GM19395 (cell line): ENCODE data around the gene PPP6R2.

ENCODE experiments used
- ATAC-seq: cut with Tn5 transposase; IDR thresholded peaks from one replicate; pipeline ENCODE4 v1.9.1; 2021; ENCODE audit warnings: mild to moderate bottlenecking, moderate library complexity; ENCODE audit not compliant: unreplicated experiment

PPP6R2 gene

DNA sequence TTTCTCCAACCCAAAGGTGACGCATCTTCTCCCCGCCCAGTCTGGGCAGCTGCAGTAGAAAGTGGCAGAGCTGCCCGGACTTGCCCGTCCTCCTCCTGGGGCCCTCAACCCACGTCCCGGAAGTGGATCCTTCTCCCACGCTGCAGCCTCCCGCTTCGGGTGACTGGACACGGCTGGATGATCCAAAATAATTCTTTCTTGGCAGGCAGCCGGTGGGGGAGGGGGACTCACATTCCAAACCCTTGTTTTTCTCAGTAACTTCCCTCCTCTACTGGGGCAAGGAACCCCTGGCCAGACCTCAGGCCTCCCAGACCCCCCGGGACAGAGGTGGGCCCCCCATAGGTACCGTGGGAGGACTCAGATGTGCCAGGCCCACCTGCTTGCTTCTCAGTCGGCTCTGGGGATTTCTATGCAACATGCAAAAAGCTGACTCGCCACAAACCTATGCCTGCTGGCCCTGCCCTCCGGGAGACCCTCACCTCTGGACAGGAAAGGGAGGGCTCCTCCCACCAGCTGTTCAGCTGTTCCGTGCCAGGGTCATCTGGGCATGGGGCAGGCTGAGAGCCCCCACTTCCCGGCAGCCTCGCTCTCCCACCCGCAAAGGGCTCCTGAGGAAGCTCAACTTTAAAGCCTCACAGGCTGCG lies 37.1 kb upstream of the PPP6R2 start:
- no peak for ATAC-seq

DNA sequence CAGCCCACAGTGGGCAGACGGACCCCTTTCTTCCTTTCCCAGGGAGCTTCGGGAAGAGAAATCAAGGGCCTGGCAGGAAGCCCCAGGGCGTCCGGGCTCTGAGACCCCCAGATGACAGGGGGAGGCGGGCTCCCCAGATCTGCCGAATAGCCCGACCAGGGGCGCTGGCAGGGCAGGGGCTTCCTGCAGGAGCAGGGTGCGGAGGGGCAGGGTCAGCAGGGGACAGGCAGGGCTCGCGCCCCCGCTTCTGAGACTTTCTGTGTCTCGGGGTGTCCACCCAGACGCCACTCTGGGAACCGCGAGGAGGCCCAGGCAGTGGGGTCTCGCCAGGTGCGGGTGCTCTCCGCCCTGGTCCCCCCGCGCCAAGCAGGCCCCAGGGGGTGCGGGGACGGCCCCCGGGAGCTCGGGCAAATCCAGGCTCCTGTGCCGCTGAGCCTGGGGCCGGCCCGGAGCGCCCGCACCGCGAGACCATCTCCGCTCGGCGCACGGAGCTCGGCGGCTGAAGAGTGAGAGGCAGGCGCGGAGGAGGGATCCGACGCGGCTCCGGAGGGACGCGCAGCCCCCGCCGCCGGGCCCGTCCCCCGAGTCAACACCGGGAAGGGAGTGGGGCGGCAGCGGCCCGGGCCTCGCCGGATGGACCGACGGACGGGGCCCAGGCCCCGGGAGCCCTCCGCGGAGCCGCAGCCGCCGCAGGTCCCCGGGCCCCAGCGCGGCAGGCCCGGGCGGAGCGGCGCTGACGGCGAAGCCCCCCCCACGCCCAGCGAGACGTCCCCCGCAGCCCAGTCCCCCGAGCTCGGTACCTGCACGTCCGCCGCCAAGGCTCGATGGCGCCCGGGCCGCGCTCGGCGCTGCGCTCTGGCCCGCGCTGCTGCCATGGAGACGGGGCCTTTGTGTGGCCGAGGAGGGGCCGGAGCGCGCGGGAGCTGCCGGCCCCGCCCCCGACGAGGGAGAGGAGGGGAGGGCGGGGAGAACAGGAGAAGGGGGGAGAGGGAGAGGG lies 36.1 kb upstream of the PPP6R2 start, which contains the start of gene PLXNB2:
TSS of gene PLXNB2 (minus strand) at position 894 of the 997 bp plus-strand sequence. CDS start 17,062 bp downstream, outside the sequence.
- no peak for ATAC-seq

DNA sequence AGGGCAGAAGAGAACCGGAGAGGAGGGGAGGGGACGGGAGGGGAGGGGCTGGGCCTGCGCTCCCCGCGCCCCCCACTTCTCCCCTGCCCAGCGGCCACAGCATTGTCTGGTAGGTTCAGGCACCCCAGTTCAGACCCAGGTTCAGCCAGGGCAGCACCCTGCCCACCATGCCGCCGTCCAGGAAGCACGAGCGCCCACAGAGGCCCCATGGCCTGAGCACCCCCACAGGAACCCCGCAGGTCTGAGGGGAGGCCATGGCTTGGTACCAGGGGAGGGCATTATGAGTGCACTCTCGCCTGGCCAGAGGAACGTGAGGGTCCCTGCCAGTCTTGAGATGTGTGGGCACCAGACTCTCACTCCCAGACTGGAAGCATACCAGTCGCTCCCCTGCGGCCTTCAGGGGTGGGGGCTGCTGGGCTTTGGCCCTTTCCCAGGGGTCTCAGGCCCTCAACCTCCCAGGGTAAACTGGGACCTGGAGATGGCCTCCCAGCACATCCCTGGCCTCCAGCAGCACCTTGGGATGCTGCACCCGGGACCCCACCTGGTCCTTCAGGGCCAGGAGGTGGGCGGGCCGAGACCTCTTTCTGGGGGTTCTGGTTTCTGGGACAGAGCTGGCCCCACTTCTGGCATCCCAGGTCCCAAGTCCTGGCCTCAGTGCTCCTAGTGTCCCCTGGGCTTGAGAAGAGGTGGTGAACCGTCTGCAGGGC lies 35.1 kb upstream of the PPP6R2 start:
- no peak for ATAC-seq

DNA sequence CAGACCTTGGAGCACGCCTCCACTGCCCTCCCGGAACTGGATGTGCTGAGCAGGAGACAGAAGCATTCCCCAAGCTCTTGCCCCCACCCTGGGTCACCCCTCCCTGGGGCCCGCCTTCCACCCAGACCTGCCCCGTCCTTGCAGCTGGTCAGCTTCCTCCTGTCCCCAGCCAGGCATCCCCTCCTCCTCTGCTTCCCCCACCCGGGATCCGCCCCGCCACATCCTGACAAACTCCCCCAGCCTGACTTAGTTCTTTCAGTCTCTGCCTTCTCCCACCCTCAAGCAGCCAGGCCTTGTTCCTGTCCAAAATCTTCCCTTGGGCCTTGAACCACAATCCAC lies 34.6 kb upstream of the PPP6R2 start:
- ATAC-seq, result no peak

DNA sequence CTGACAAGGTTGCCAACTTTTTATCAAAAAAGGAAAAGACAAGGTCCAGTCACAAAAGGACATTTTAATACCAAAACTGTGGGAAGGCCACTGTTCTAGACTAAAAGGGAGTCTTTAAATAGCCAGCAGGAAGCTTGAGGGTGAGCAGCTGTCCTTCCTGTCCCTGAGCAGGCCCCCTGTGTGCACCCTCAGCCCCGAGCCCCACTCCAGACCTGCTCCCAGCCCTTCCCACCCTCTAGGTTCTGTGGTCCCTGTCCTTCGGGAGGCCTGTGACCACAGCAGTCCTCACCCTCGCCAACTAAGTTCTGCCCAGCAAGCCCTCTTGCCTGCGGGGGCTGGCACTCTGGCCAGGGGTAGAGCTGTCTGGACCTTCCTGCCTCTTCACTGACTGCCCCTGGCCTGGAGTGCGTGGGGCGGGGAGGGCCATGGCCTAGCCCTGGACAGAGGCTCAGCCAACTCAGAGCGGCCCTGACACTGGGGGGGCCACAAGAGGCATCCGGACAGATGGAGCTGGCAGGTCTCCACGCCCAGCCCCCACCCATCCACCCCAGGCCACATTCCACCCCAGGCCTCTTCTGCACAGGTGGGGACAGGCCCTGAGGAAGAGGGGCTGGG lies 34.0 kb upstream of the PPP6R2 start:
- no peak for ATAC-seq

DNA sequence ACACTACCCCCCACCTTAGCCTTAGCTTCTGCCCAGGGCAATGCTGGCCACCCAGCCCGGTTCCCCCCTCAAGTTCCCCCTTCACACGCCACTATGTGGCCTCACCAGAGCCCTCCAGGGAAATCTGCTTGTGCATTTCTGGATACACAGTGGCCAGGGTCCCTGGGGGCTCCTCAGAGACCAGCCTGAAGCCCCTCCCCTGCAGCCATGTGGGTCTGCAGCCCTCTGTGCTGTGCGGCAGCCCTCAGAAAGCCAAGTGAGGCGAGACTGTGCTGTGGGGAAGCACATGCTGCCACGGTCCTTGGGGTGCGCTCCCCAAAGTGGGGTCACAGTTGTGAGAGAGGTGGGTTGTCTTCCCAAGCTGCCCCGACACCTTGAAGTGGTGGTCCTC lies 33.5 kb upstream of the PPP6R2 start:
- no peak for ATAC-seq

DNA sequence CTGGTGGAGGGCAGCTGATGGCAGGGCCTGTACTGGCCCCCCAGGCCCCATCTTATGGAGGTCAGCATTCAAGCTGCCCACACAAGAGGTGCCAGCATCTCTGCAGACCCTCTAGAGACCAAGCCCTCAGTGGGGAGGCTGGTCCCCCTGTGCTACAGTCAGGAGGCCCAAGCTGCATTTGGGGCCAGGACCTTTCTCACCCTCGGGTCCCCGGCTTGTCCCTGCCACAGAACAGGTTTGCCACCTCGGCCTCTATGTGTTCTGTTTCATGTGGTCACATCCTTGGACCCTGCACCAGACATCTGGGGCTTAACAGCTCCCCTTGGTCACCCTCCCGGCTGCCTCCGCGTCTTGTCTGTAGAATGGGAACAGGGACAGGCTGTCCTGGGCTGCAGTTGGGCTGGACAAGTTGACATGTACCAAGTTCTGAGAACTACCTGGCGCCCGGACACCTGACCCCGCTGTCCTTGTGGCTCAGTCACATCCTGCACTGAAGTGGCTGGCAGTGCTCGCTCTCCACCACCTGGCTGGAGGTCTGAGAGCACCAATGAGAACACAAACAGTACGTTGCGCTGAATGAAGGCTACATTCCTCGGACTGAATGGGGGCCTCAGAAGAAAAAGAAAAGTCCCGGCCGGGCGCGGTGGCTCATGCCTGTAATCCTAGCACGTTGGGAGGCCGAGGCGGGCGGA lies 33.0 kb upstream of the PPP6R2 start:
- ATAC-seq, result no peak

DNA sequence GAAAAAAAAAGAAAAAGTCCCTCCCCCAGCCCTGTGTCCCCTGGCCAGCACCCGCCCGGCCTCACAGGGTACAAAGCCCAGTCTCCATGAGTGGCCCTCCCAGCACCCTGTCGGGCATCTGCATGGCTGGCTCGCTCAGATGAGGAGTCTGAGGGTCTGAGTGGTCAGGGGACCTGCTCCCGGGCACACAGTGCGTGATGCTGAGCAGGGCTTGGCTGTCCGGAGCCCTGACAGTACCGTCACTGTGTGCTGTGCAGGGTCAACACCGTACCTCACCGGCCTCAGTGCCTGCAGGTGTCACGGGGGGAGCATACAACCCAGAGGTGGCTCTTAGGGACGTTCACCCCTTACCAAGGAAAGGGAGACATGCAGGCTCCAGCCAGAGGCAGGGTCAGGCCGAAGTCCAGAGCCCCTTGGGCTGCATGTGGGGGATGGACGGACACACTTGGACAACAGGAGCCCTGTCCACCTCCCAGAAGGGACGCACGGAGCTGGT lies 32.1 kb upstream of the PPP6R2 start:
- ATAC-seq, result no peak

DNA sequence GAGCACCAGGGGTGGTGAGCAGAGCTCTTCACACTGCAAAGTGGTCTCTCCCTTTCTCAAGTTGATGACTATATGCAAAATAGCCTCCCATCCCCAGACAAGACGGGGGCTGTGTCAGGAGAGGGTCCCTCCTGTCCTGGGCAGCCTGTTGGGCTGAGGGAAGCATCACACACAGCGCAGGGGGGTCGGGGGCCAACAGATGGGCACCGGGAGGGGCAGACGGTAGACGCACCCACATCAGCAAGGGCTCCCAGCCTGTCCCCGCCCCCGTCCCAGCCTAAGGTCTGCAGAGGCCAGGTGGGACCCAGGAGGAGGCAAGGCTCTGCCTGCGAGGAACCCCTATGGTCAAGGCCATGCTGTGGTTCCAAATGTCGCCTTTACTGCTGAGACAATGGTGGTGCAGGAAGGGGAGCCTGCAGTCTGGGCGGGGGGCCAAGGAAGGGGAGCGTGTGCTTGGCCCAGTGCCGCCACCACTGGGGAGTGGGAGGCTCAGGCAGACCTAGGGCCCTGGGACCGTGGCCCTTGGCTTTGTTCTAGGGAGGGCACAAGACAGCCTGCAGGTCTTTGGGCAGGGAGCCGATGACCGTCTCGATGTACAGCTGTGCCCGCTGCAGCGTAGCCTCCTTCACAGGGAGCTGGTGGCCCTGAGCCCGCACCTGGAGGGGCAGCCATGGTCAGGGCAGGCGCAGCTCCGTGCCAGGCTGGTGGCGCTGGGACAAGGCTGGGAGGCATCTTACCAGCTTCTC lies 31.3 kb upstream of the PPP6R2 start:
- ATAC-seq, result no peak

DNA sequence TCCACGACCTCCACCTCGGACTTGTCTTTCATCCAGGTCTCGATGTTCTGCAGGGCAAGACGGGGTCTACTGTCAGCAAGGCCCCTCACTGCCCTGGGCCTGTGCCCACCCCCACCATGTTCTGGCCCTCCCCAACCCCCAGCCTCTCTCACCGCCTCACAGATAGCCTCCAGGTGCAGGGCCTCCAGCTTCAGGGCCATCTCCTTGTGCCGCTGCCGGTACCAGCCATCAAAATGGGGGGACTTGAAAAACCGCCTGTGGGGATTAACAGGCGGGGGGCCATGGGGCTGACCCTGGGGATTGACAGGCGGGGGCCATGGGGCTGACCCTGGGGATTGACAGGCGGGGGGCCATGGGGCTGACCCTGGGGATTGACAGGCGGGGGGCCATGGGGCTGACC lies 30.8 kb upstream of the PPP6R2 start:
- ATAC-seq, result no peak

DNA sequence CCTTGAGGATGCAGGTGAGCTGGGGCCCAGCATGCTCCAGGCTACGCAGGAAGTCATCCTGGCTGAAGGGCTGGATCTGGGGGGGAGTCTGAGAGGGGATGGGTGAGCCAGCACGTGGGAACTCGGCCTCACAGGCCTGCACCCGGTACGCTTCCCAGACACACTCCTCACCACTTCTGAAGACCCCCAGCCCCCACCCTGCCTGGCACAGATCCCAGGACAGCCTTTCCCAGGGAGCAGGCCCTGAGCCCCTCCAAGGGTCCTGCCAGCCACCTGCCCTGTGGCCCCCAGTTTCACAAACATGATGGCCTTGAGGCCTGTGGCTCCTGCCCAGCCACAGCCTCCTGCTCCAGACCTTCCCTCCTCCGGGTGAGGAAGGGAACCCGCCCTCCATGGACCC lies 30.1 kb upstream of the PPP6R2 start:
- ATAC-seq, result no peak

DNA sequence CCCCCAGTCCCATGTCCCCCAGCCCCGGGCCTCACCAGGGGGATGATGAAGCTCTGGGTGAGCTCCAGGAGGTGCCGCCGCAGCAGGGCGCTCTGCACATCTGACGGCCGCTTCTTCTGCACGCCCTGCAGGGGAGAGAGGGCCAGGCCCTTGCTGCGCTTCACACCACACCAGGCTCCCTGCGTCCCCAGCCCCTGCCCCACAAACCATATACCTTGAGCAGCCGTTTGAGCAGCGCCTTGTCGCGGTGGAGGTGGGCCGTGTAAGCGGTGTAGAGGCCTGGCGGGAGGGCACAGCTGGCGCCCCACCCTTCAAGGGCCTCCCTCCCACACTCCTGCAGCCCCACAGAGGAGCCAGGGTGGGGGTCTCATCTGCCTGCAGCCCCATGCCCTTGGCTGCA lies 29.5 kb upstream of the PPP6R2 start:
- no peak for ATAC-seq

DNA sequence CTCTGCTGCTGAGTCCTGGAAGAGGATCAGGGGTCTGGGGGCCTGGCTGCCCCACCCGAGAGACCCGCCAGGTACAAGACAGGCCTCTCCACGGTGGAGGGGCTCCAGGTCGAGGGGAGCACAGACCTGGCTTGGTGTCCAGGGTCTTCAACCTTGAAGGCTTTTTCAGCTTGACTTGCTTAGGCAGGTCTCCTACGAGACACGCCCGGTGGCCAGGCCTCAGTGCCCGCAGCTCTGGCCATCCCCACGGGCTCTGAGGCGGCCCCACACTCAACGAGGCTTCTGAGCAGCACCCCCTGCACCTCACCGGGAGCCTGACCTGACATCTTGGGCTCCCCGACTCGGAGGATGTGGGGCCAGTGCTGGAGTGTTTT lies 29.1 kb upstream of the PPP6R2 start:
- no peak for ATAC-seq

DNA sequence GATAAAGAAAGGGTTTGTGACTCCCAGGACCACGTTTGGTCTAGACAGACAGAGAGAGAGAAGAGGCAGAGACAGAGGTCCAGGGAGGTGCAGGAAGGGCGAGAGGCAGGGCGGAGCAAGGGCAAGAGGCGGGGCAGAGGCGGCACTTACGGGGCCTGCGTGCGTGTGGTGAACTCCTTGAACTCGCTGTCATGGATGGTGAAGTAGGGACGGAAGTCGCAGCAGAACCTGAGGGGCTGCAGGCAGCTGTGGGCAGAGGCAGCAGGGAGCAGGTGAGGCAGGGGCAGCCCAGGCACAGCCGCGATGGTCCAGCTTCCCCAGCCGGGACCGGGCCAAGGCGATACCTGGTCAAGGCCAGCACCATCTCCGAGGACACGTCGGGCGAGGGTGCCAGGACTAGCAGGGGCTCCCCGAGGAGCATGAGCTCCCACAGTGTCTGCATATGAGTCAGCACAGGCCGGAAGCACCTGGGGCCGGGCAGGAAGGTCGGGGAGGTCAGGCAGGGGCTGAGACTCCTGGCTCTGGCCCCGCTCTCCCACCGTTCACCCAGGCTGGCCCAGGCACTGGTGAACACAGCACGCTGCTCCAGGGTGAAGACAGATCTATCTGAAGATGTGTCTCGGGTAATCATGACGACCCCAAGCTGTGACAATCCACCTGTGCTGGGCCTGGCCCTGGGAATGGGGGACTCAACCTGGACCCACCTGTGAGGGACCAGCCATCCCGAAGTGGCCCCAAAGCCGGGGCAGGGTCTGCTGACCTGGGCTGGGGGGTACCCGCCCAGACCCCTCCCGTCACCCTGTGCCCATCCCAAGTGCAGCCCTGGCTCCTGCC lies 28.5 kb upstream of the PPP6R2 start:
- peak; percentile 82 for ATAC-seq

DNA sequence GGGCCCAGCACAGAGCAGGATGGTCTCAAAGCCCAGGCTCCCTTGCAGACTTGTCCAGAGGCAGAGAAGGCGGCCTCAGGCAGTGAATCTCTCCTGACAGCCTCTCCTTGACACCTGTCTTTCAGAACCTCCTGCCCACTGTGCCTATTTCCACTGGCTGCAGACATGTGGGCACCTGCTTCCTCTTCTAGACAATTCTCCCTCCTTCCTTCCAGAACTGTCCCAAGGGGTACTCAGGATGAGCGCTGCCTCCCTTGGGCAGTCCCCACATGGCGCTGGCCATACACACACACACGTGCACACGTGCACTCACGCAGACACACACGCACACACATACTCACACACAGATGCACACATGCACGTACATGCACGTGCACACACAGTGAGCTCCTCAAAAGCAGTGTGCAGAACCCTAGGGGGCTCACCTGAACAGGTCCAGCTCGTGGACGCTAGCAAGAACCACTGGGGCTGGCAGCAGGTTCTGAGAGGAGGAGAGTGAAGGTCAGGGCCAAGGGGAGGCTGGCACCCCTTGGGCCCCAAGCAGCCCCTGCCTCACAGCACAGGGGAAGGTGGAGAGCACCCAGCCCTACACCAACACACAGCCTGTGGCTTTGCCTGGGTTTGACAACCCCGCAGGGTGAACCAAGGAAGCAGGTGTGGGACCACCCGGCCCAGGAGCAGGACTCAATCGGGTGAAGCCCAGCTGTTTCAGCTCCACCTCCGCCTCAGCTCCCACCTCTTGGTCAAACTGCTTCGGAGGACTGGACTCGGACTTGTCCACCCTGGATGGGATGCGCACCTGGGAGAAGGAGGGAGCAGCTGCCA lies 27.6 kb upstream of the PPP6R2 start:
- ATAC-seq, result no peak

DNA sequence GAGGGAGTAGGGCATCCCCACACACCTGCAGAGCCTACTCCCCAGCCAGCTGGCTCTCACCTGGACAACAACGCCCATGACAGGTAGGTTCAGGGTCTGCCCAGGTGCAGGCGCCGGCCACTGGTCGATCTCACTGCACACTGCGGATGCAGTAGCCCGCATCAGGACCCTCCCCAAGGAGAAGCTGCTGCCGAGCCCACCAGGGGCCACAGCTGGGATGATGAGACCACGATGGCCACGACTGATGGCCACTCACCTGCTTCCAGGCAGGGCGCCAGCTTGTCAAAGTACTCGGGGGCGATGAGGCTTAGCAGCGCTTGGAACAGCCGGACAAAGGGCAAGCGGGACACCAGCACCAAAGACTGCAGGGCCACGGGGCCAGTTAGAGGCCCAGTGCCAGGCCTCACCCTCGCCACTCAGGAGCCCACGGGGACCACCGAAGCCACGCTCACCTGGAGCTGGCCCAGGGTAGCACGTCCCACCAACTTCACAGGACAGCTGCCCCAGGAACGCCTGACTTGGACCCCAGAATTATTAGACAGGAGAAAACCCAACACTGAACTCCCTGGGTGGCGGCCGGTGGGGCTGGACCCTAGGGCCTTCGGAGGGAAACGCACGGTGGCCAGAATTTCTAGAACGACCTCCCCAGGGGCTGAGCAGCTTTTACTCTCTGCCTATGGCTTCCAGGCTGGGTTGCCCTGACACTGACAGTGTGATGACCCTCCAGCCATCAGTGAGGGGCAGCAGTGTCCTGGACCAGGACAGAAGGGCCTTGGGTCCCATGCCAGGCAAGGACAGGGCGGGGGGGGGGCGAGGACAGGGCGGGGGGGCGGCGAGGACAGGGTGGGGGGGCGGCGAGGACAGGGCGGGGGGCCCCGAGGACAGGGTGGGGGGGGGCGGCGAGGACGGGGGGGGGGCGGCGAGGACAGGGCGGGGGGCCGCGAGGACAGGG lies 26.7 kb upstream of the PPP6R2 start:
- no peak for ATAC-seq

DNA sequence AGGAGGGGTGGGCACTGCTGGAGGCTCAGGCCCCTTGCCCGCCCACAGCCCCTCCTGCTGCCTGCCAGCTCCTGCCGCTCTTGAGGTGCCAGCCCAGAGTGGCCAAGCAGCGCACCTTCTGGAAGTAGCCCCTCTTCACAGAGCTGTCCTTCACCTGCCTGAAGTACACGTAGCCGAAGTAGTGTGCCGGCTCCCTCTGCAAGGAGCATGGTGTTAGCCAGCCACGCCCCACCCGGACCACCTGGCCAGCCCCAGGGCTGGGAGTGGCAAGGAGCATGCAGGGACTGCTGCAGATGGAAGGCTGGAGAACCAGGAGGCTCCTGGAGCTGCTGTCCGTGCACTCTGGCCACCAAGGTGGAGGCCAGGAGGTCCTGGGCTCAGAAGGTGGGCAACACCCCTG lies 25.9 kb upstream of the PPP6R2 start:
- ATAC-seq, result no peak
